IMR-90 (cell line): Measurements from ENCODE around the gene OR52E6. TPM values are rescaled to one million over a fixed set of nuclear protein-coding genes. Genes with fewer than 3 reads are reported as not detected.

Source experiments
- ATAC-seq: fragments of 200-7000 bp; cut with Tn5 transposase; 2 replicates; pipeline ENCODE4 v1.9.1; 2020; ENCODE audit warnings: low read depth, mild to moderate bottlenecking, moderate library complexity
- BruUV-seq: library from RNA; stranded (reverse); fragments of 400-500 nt; replicated peaks from 2 replicates; lab custom pipeline; 2021; lab: Mats Ljungman, UMichigan
- CTCF ChIA-PET: fragments of 300-600 bp; formaldehyde crosslinking; extraction: SDS; loops from one replicate; lab custom pipeline; 2021; ENCODE audit warnings: antibody characterized with exemption; lab: Yijun Ruan, JAX
- POLR2A ChIA-PET: fragments of 300-600 bp; sonication (Branson Sonifier 250); formaldehyde crosslinking; loops from one replicate; lab custom pipeline; 2022; ENCODE audit warnings: antibody characterized with exemption; ENCODE audit not compliant: unreplicated experiment; lab: Charles Lee
- DNase-seq: peaks from one replicate; pipeline ENCODE4 v3.0.0; 2013
- H2AFZ ChIP-seq: replicated peaks from 2 replicates; pipeline ENCODE3; 2013; ENCODE audit warnings: low read length, mild to moderate bottlenecking; ENCODE audit not compliant: poor library complexity
- H2AK5ac ChIP-seq: 2 replicates; pipeline ENCODE4 v1.6.1; 2013; ENCODE audit warnings: low read depth, low read length, inconsistent platforms
- H2AK9ac ChIP-seq: replicated peaks from 2 replicates; pipeline ENCODE3; 2013; ENCODE audit warnings: mild to moderate bottlenecking, low read depth, low read length, moderate library complexity; ENCODE audit not compliant: poor library complexity
- H2BK120ac ChIP-seq: 2 replicates; pipeline ENCODE4 v1.6.1; 2013; ENCODE audit warnings: low read depth, low read length, inconsistent platforms
- H2BK15ac ChIP-seq: 3 replicates; pipeline ENCODE4 v1.6.1; 2013; ENCODE audit warnings: low read depth, low read length, inconsistent platforms
- H2BK20ac ChIP-seq: 2 replicates; pipeline ENCODE4 v1.6.1; 2013; ENCODE audit warnings: low read depth, mild to moderate bottlenecking, inconsistent platforms, low read length, moderate library complexity
- H2BK5ac ChIP-seq: 2 replicates; pipeline ENCODE4 v1.6.1; 2013; ENCODE audit warnings: mild to moderate bottlenecking, low read depth, low read length, inconsistent platforms; ENCODE audit not compliant: poor library complexity, severe bottlenecking
- H3K14ac ChIP-seq: replicated peaks from 2 replicates; pipeline ENCODE4 v1.6.1; 2013; ENCODE audit warnings: low read depth, low read length, inconsistent platforms
- H3K18ac ChIP-seq: 2 replicates; pipeline ENCODE4 v1.6.1; 2013; ENCODE audit warnings: low read depth, low read length, control low read depth
- H3K23ac ChIP-seq: 2 replicates; pipeline ENCODE4 v1.6.1; 2013; ENCODE audit warnings: low read depth, low read length, inconsistent platforms
- H3K27ac ChIP-seq: 2 replicates; pipeline ENCODE4 v1.5.1; 2013; ENCODE audit warnings: mild to moderate bottlenecking, control low read depth, low read length; ENCODE audit not compliant: insufficient read depth
- H3K27me3 ChIP-seq: 2 replicates; pipeline ENCODE4 v1.6.1; 2013; ENCODE audit warnings: low read length; ENCODE audit not compliant: control insufficient read depth, insufficient read depth
- H3K36me3 ChIP-seq: 2 replicates; pipeline ENCODE4 v1.6.1; 2013; ENCODE audit warnings: low read length, mixed read lengths; ENCODE audit not compliant: control insufficient read depth, insufficient read depth
- H3K4ac ChIP-seq: 2 replicates; pipeline ENCODE4 v1.6.1; 2013; ENCODE audit warnings: low read depth, low read length, inconsistent platforms
- H3K4me1 ChIP-seq: 2 replicates; pipeline ENCODE4 v1.6.1; 2013; ENCODE audit warnings: low read length, mixed read lengths; ENCODE audit not compliant: control insufficient read depth, insufficient read depth
- H3K4me2 ChIP-seq: 2 replicates; pipeline ENCODE4 v1.6.1; 2013; ENCODE audit warnings: low read depth, mild to moderate bottlenecking, control low read depth, low read length, moderate library complexity
- H3K4me3 ChIP-seq: 2 replicates; pipeline ENCODE4 v1.5.1; 2013; ENCODE audit warnings: low read depth, mild to moderate bottlenecking, control low read depth, low read length, moderate library complexity; ENCODE audit not compliant: insufficient read depth
- H3K56ac ChIP-seq: 2 replicates; pipeline ENCODE4 v1.6.1; 2013; ENCODE audit warnings: low read length, inconsistent platforms; ENCODE audit not compliant: insufficient read depth; ENCODE audit errors: extremely low read depth
- H3K79me1 ChIP-seq, 2 experiments: 2 replicates each; pipeline ENCODE4 v1.6.1; 2013; ENCODE audit warnings: low read length in 2 of 2, inconsistent platforms in 1 of 2, low read depth in 1 of 2
- H3K9ac ChIP-seq: 2 replicates; pipeline ENCODE4 v1.6.1; 2013; ENCODE audit warnings: low read depth, low read length, control low read depth
- H3K9me1 ChIP-seq: 2 replicates; pipeline ENCODE4 v1.6.1; 2013; ENCODE audit warnings: low read length, inconsistent platforms; ENCODE audit not compliant: insufficient read depth
- H3K9me3 ChIP-seq: 2 replicates; pipeline ENCODE4 v1.6.1; 2013; ENCODE audit warnings: low read length; ENCODE audit not compliant: control insufficient read depth, insufficient read depth
- H4K20me1 ChIP-seq: 2 replicates; pipeline ENCODE4 v1.6.1; 2013; ENCODE audit warnings: low read length, inconsistent platforms; ENCODE audit not compliant: insufficient read depth
- H4K5ac ChIP-seq: 2 replicates; pipeline ENCODE4 v1.6.1; 2013; ENCODE audit warnings: mild to moderate bottlenecking, low read depth, low read length, control low read depth
- H4K8ac ChIP-seq, 2 experiments: 2 replicates each; pipeline ENCODE4 v1.6.1; 2013; ENCODE audit warnings: low read depth in 2 of 2, low read length in 2 of 2, control low read depth in 1 of 2, inconsistent platforms in 1 of 2
- H4K91ac ChIP-seq: 2 replicates; pipeline ENCODE4 v1.6.1; 2013; ENCODE audit warnings: low read depth, low read length, inconsistent platforms; ENCODE audit not compliant: insufficient read depth
- CHD1 ChIP-seq: IDR thresholded peaks from 2 replicates; pipeline ENCODE4 v1.6.1; 2012; ENCODE audit warnings: low read depth, low read length, improper control_type of control experiment
- POLR2A ChIP-seq: IDR thresholded peaks from 2 replicates; pipeline ENCODE4 v1.6.1; 2012; ENCODE audit warnings: mild to moderate bottlenecking, low read depth, low read length
- RAD21 ChIP-seq: IDR thresholded peaks from 2 replicates; pipeline ENCODE4 v1.6.1; 2012; ENCODE audit warnings: low read length, improper control_type of control experiment
- USF2 ChIP-seq: fragments of 150-350 bp; IDR thresholded peaks from 2 replicates; pipeline ENCODE4 v1.6.1; 2017; ENCODE audit warnings: mild to moderate bottlenecking, antibody characterized with exemption, low read length, low read depth
- WGBS, 2 experiments: methylation state at CpG; one replicate each; pipeline versions ENCODE4 v1.1.5 to v1.1.7; 2013; ENCODE audit warnings: missing lambda C conversion rate in 2 of 2; ENCODE audit not compliant: insufficient read length in 1 of 2; ENCODE audit errors: extremely low coverage in 2 of 2; 5-methylcytosine and 5-hydroxymethylcytosine counted together
- dilution Hi-C: fragments of 300-500 bp; cut with HindIII; formaldehyde crosslinking; loops from one replicate; pipeline ENCODE4 v1.14.3; 2018; ENCODE audit warnings: low sequenced_read_pairs; ENCODE audit not compliant: unreplicated experiment
- in situ Hi-C: fragments of 300-500 bp; cut with MboI; formaldehyde crosslinking; loops from 3 replicates; pipeline ENCODE4 v1.14.3; 2019; ENCODE audit warnings: low sequenced_read_pairs, inconsistent platforms, mixed read lengths
- intact Hi-C: fragments of 100-400 bp; cut with micrococcal nuclease; formaldehyde crosslinking; loops from 2 replicates; pipeline ENCODE4 v1.10.0; 2022
- polyA plus RNA-seq, 3 experiments: library from polyadenylated mRNA; depleted of rRNA; stranded (reverse); fragments of >200 nt; gene quantifications; 2 replicates each; pipeline ENCODE4 v1.2.3, GENCODE V29; 2012; ENCODE audit warnings: low replicate concordance in 1 of 3
- total RNA-seq: library from RNA; depleted of rRNA; stranded (reverse); fragments of >200 nt; gene quantifications from 2 replicates; pipeline ENCODE4 v1.2.3, GENCODE V29; 2012

The OR52E6 gene
- total and polyA plus RNA-seq, 2 of the 4 experiments (the other 2 are of a cell fraction), result not detected

GRCh38 chr11:5865826-5866225, 24.1 kb upstream of the OR52E6 start:
- Histone ChIP-seq H3K79me1 (no peaks in the 10 kb centered on the region), H4K8ac (no peak overlapping the region), H2BK20ac (no peak overlapping the region), H3K4me1 (no peaks in the 10 kb centered on the region), H3K4me3 (no peak overlapping the region), H3K27me3 (no peaks in the 10 kb centered on the region), H3K4ac (no peak overlapping the region), H3K14ac (no peak overlapping the region), H3K23ac (no peak overlapping the region), H3K9me3 (no peaks in the 10 kb centered on the region), H3K27ac (no peak overlapping the region), H2AFZ (no peak overlapping the region), H2AK5ac (no peak overlapping the region), H3K18ac (no peak overlapping the region), H2AK9ac (no peak overlapping the region), H3K36me3 (no peaks in the 10 kb centered on the region), H3K56ac (no peak overlapping the region), H4K20me1 (no peaks in the 10 kb centered on the region), H3K9ac (no peak overlapping the region), H2BK5ac (no peak overlapping the region), H4K91ac (no peak overlapping the region), H2BK15ac (no peak overlapping the region), H4K5ac (no peak overlapping the region), H2BK120ac (no peak overlapping the region), H3K4me2 (no peak overlapping the region), H3K9me1 (no peaks in the 10 kb centered on the region)
- intact Hi-C loops, result no loop called here
- dilution Hi-C loops, result no loop called here
- no CpG with 5 or more reads among the region's 2 CpGs for WGBS, 2 experiments
- in situ Hi-C loops, result no loop called here
- ChIA-PET CTCF (no interaction called here), POLR2A (no interaction called here)
- TF ChIP-seq POLR2A (no peak), RAD21 (no peak), USF2 (no peak), CHD1 (no peak)
- no peak for DNase-seq
- no peak for ATAC-seq
- BruUV-seq, result no TSS peak
